GM12891 (cell line): ENCODE results near the gene LPAR5.

Source experiments
- POLR2A ChIP-seq: IDR thresholded peaks from 2 replicates; pipeline ENCODE4 v1.6.1; 2011; ENCODE audit warnings: low read depth, low read length, control low read depth
- POLR2AphosphoS5 ChIP-seq: IDR thresholded peaks from 2 replicates; pipeline ENCODE4 v1.6.1; 2011; ENCODE audit warnings: low read depth, low read length, control low read depth
- POU2F2 ChIP-seq: IDR thresholded peaks from 2 replicates; pipeline ENCODE4 v1.6.1; 2011; ENCODE audit warnings: low read depth, mild to moderate bottlenecking, control low read depth, low read length, moderate library complexity
- SPI1 ChIP-seq: IDR thresholded peaks from 2 replicates; pipeline ENCODE4 v1.6.1; 2011; ENCODE audit warnings: low read depth, low read length, control low read depth
- TAF1 ChIP-seq: IDR thresholded peaks from 2 replicates; pipeline ENCODE4 v1.6.1; 2011; ENCODE audit warnings: low read depth, low read length, control low read depth

DNA sequence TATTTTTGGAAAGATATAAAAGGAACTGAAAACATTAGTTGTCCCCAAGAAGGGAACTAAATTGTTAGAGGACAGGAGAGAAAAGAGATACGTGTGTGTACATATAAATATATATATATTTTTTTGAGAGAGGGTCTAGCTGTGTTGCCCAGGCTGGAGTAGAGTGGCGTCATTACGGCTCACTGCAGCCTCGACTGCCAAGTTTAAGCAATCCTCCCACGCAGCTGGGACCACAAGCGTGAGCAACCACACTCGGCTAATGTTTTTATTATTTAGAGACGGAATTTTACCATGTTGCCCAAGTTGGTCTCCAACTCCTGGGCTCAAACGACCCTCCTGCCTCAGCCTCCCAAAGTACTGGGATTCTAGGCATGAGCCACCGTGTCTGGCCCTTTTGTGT lies 51.5 kb downstream of the LPAR5 start:
- no peak for TF ChIP-seq POLR2AphosphoS5
- TF ChIP-seq POLR2A = no peak
- no peak for TF ChIP-seq TAF1
- TF ChIP-seq SPI1 = no peak
- TF ChIP-seq POU2F2 = no peak
